Chondrocyte (in vitro differentiated cells): ENCODE data around the gene KCTD17. TPM values are rescaled to one million over a fixed set of nuclear protein-coding genes. Genes with fewer than 3 reads are reported as not detected.

Experiments used
- DNase-seq: peaks from one replicate; pipeline ENCODE4 v3.0.0; 2021; ENCODE audit warnings: mixed read lengths, low spot score
- H3K27ac Mint-ChIP-seq: one replicate; pipeline ENCODE4 v1.8.0; 2021; ENCODE audit warnings: mild to moderate bottlenecking, moderate library complexity, mixed read lengths; ENCODE audit not compliant: unreplicated experiment
- H3K27me3 Mint-ChIP-seq: 2 replicates; pipeline ENCODE4 v1.8.0; 2021; ENCODE audit warnings: low read depth, mixed read lengths
- H3K36me3 Mint-ChIP-seq: 2 replicates; pipeline ENCODE4 v1.8.0; 2021; ENCODE audit warnings: low read depth, mixed read lengths
- H3K4me1 Mint-ChIP-seq: 2 replicates; pipeline ENCODE4 v1.8.0; 2021; ENCODE audit warnings: low read depth, mild to moderate bottlenecking, mixed read lengths
- H3K4me3 Mint-ChIP-seq: one replicate; pipeline ENCODE4 v1.8.0; 2021; ENCODE audit warnings: mild to moderate bottlenecking, moderate library complexity, mixed read lengths; ENCODE audit not compliant: unreplicated experiment
- H3K9me3 Mint-ChIP-seq: 2 replicates; pipeline ENCODE4 v1.8.0; 2021; ENCODE audit warnings: low read depth, mixed read lengths
- CTCF ChIP-seq: fragments of 200-600 bp; sonication (generic); IDR thresholded peaks from 2 replicates; pipeline ENCODE4 v1.5.0; 2021; ENCODE audit warnings: antibody characterized with exemption, mild to moderate bottlenecking, moderate library complexity
- total RNA-seq: library from RNA; stranded (reverse); gene quantifications from 3 replicates; pipeline ENCODE4 v1.2.1, GENCODE V29; 2021

Gene KCTD17
- total RNA-seq, 1 donor from 2014 or later = 33.0 TPM

GRCh38 chr22:37012956-37013355 is 38.6 kb upstream of the KCTD17 start:
- Mint-ChIP-seq H3K27me3 (peaks cover 3% of the 10 kb centered on the region), H3K36me3 (peaks cover 2% of the 10 kb centered on the region), H3K9me3 (no peaks in the 10 kb centered on the region), H3K4me3 (no peak overlapping the region), H3K27ac (no peak overlapping the region), H3K4me1 (peaks cover 5% of the 10 kb centered on the region)
- TF ChIP-seq CTCF = no peak
- DNase-seq = no peak

GRCh38 chr22:37014415-37014806 is 37.1 kb upstream of the KCTD17 start:
- H3K27me3 Mint-ChIP-seq = peaks cover 3% of the 10 kb centered on the region
- H3K36me3 Mint-ChIP-seq = peaks cover 2% of the 10 kb centered on the region
- H3K4me1 Mint-ChIP-seq = peaks cover 8% of the 10 kb centered on the region
- TF ChIP-seq CTCF = no peak
- H3K9me3 Mint-ChIP-seq = no peaks in the 10 kb centered on the region
- no peak overlapping the region for H3K4me3 Mint-ChIP-seq
- H3K27ac Mint-ChIP-seq = no peak overlapping the region
- no peak for DNase-seq

GRCh38 chr22:37014835-37015586 is 36.5 kb upstream of the KCTD17 start:
- H3K4me3 Mint-ChIP-seq = no peak overlapping the region
- no peak for TF ChIP-seq CTCF
- H3K9me3 Mint-ChIP-seq = no peaks in the 10 kb centered on the region
- H3K27me3 Mint-ChIP-seq = no peaks in the 10 kb centered on the region
- H3K36me3 Mint-ChIP-seq = peaks cover 2% of the 10 kb centered on the region
- DNase-seq = no peak
- peaks cover 8% of the 10 kb centered on the region for H3K4me1 Mint-ChIP-seq
- H3K27ac Mint-ChIP-seq = no peak overlapping the region

GRCh38 chr22:37015587-37015878 is 36.0 kb upstream of the KCTD17 start:
- Mint-ChIP-seq H3K9me3 (no peaks in the 10 kb centered on the region), H3K27me3 (no peaks in the 10 kb centered on the region), H3K4me3 (no peak overlapping the region), H3K36me3 (peaks cover 2% of the 10 kb centered on the region), H3K27ac (no peak overlapping the region), H3K4me1 (peaks cover 13% of the 10 kb centered on the region)
- DNase-seq = no peak
- no peak for TF ChIP-seq CTCF

DNA sequence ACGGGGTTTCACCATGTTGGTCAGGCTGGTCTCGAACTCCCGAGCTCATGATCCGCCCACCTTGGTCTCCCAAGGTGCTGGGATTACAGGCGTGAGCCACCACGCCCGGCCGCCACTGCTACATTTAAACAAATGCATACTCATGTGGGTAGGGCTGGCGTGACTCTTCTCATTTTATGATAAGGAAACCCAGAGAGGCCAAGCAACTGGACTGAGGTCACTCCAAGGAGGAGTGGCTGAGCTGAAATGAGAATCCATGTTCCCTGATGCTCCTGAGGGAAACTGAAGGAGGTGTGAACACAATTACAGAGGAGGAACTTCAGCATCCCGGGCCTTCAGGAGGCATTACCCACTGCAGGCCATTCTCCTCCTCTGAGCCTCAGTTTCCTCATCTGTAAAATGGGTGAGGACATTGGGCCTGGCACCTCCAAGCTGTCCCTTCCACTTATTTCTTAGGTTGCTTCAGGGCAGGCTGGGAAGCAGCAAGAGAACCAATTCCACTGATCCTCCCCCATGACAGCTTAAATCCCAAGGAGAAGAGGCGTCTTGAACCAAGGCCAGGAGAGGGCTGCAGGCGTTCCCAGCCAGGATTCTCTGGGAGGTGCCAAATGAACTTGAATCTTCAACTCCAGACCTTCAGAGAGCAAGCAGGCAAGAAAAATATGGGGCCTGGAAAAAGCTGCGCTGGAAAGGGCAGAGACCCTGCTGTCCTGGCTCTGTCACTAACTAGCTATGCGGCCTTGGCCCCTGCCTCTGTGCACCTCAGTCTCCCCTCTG is 35.2 kb upstream of the KCTD17 start:
- Mint-ChIP-seq H3K27me3 (no peaks in the 10 kb centered on the region), H3K36me3 (peaks cover 2% of the 10 kb centered on the region), H3K4me3 (no peak overlapping the region), H3K4me1 (peaks cover 19% of the 10 kb centered on the region), H3K9me3 (no peaks in the 10 kb centered on the region), H3K27ac (no peak overlapping the region)
- no peak for TF ChIP-seq CTCF
- DNase-seq = no peak
